HL-60 (cell line): ENCODE results near the gene LRRC55.

Experiments used
- DNase-seq, 2 experiments: peaks; one replicate each; pipeline ENCODE4 v3.0.0-alpha.2; 2010 to 2020; ENCODE audit warnings: low read depth in 1 of 2, low spot score in 1 of 2
- H3K27ac ChIP-seq: fragments of 250-450 bp; sonication (Bioruptor Pico); replicated peaks from 2 replicates; pipeline ENCODE4 v1.5.1; 2020; ENCODE audit warnings: mild to moderate bottlenecking, moderate library complexity
- H3K27me3 ChIP-seq: fragments of 250-450 bp; sonication (Bioruptor Pico); 2 replicates; pipeline ENCODE4 v1.5.1; 2021; ENCODE audit warnings: mild to moderate bottlenecking, moderate library complexity; ENCODE audit not compliant: insufficient read depth, poor library complexity, severe bottlenecking
- H3K4me3 ChIP-seq: replicated peaks from 2 replicates; pipeline ENCODE4 v1.5.1; 2011; ENCODE audit warnings: mild to moderate bottlenecking, control low read depth, low read length; ENCODE audit not compliant: insufficient read depth
- CTCF ChIP-seq: IDR thresholded peaks from one replicate; pipeline ENCODE4 v1.5.1; 2011; ENCODE audit warnings: low read length, control low read depth, inconsistent platforms; ENCODE audit not compliant: insufficient read depth
- GABPA ChIP-seq: IDR thresholded peaks from 2 replicates; pipeline ENCODE4 v1.6.1; 2012; ENCODE audit warnings: low read depth
- POLR2AphosphoS5 ChIP-seq: IDR thresholded peaks from 2 replicates; pipeline ENCODE4 v1.6.1; 2012; ENCODE audit warnings: low read depth
- REST ChIP-seq: IDR thresholded peaks from 2 replicates; pipeline ENCODE4 v1.6.1; 2012; ENCODE audit warnings: low read depth; ENCODE audit not compliant: insufficient replicate concordance
- SPI1 ChIP-seq: IDR thresholded peaks from 2 replicates; pipeline ENCODE4 v1.6.1; 2012; ENCODE audit warnings: low read depth, mild to moderate bottlenecking, borderline replicate concordance

LRRC55 gene

GRCh38 chr11:57172031-57172430, 9.7 kb upstream of the LRRC55 start:
- TF ChIP-seq POLR2AphosphoS5 (no peak), CTCF (no peak), SPI1 (no peak), REST (no peak), GABPA (no peak)
- H3K27ac ChIP-seq: no peak overlapping the region
- no peak for DNase-seq
- H3K4me3 ChIP-seq: no peak overlapping the region
- peaks cover 4% of the 10 kb centered on the region for H3K27me3 ChIP-seq

GRCh38 chr11:57174656-57175055, 7.1 kb upstream of the LRRC55 start:
- TF ChIP-seq POLR2AphosphoS5 (no peak), CTCF (no peak), SPI1 (no peak), REST (no peak), GABPA (no peak)
- Histone ChIP-seq H3K27me3 (peaks cover 13% of the 10 kb centered on the region), H3K27ac (no peak overlapping the region), H3K4me3 (no peak overlapping the region)
- no peak for DNase-seq

- Histone ChIP-seq H3K27me3 (peaks cover 17% of the 10 kb centered on the region), H3K4me3 (no peak overlapping the region), H3K27ac (no peak overlapping the region)
- no peak for DNase-seq
- no peak for TF ChIP-seq GABPA
- no peak for TF ChIP-seq CTCF
- TF ChIP-seq REST: no peak
- no peak for TF ChIP-seq POLR2AphosphoS5
- no peak for TF ChIP-seq SPI1
Measured at GRCh38 chr11:57175478-57175877, 6.3 kb upstream of the LRRC55 start.
